C4-2B (cell line): Measurements from ENCODE around the gene OR2T10.

Experiments used
- CTCF ChIP-seq: fragments of 450-650 bp; conservative IDR thresholded peaks from 2 replicates; pipeline ENCODE4 v1.5.1; 2017; ENCODE audit warnings: mild to moderate bottlenecking
- ZFX ChIP-seq: fragments of 450-650 bp; IDR thresholded peaks from 2 replicates; pipeline ENCODE4 v1.6.1; 2017

GRCh38 chr1:248589334-248589733 is 8.2 kb downstream of the OR2T10 start:
- TF ChIP-seq CTCF = no peak
- no peak for TF ChIP-seq ZFX
